Brain microvascular endothelial cell (primary cell): Measurements from ENCODE around the gene CLCN1.

ENCODE experiments used
- DNase-seq: peaks from one replicate; pipeline ENCODE4 v3.0.0-alpha.2; 2020
- H3K27ac ChIP-seq: fragments of 250-450 bp; sonication (Bioruptor Pico); 2 replicates; pipeline ENCODE4 v1.5.1; 2020; ENCODE audit warnings: mild to moderate bottlenecking, moderate library complexity
- H3K27me3 ChIP-seq: fragments of 250-450 bp; sonication (Bioruptor Pico); replicated peaks from 2 replicates; pipeline ENCODE4 v1.5.1; 2020; ENCODE audit warnings: mild to moderate bottlenecking
- H3K36me3 ChIP-seq: fragments of 250-450 bp; sonication (Bioruptor Pico); replicated peaks from 2 replicates; pipeline ENCODE4 v1.5.1; 2020; ENCODE audit warnings: mild to moderate bottlenecking
- H3K4me3 ChIP-seq: 2 replicates; pipeline ENCODE4 v1.5.1; 2011; ENCODE audit warnings: low read depth, mild to moderate bottlenecking, control low read depth, low read length, moderate library complexity
- CTCF ChIP-seq: IDR thresholded peaks from 2 replicates; pipeline ENCODE4 v1.5.1; 2011; ENCODE audit warnings: low read depth, mild to moderate bottlenecking, moderate library complexity, low read length, control low read depth, inconsistent platforms; ENCODE audit errors: missing control alignments
- in situ Hi-C: cut with HindIII; loops from 2 replicates; pipeline ENCODE4 v1.10.0; 2017; ENCODE audit warnings: low sequenced_read_pairs, low pct_ligation_motif_present

Gene CLCN1

GRCh38 chr7:143325240-143325639 is 9.3 kb downstream of the CLCN1 start:
- H3K36me3 ChIP-seq: no peaks in the 10 kb centered on the region
- no peak for TF ChIP-seq CTCF
- in situ Hi-C loops: no loop called here
- DNase-seq: no peak
- H3K4me3 ChIP-seq: no peak overlapping the region
- H3K27ac ChIP-seq: no peak overlapping the region
- no peaks in the 10 kb centered on the region for H3K27me3 ChIP-seq

GRCh38 chr7:143327903-143328302 is 12.0 kb downstream of the CLCN1 start:
- H3K27ac ChIP-seq: no peak overlapping the region
- H3K36me3 ChIP-seq: no peaks in the 10 kb centered on the region
- DNase-seq: no peak
- in situ Hi-C loops: no loop called here
- no peak for TF ChIP-seq CTCF
- H3K27me3 ChIP-seq: no peaks in the 10 kb centered on the region
- H3K4me3 ChIP-seq: no peak overlapping the region

GRCh38 chr7:143329471-143330170 is 13.7 kb downstream of the CLCN1 start:
- no peak for DNase-seq
- Histone ChIP-seq H3K27ac (no peak overlapping the region), H3K27me3 (no peaks in the 10 kb centered on the region), H3K36me3 (no peaks in the 10 kb centered on the region), H3K4me3 (no peak overlapping the region)
- in situ Hi-C loops: no loop called here
- no peak for TF ChIP-seq CTCF

GRCh38 chr7:143331179-143331801 is 15.4 kb downstream of the CLCN1 start:
- H3K27me3 ChIP-seq: no peaks in the 10 kb centered on the region
- DNase-seq: peak; percentile 88
- no peak overlapping the region for H3K4me3 ChIP-seq
- no peaks in the 10 kb centered on the region for H3K36me3 ChIP-seq
- peak overlapping the region; percentile 34 for H3K27ac ChIP-seq
- TF ChIP-seq CTCF: no peak
- in situ Hi-C loops: no loop called here

GRCh38 chr7:143334244-143334643 is 18.3 kb downstream of the CLCN1 start:
- Histone ChIP-seq H3K4me3 (no peak overlapping the region), H3K27ac (no peak overlapping the region), H3K27me3 (no peaks in the 10 kb centered on the region), H3K36me3 (no peaks in the 10 kb centered on the region)
- no peak for DNase-seq
- in situ Hi-C loops: no loop called here
- no peak for TF ChIP-seq CTCF
